Vagina (tissue), 2 donors: ENCODE data around the gene ESPN. TPM values are rescaled to one million over a fixed set of nuclear protein-coding genes. Genes with fewer than 3 reads are reported as not detected.

Source experiments
- DNase-seq, 2 donors: peaks; one replicate each; pipeline ENCODE4 v3.0.0-alpha.2; 2017; ENCODE audit errors: extremely low spot score in 2 of 2
- H3K27ac ChIP-seq: fragments of 200-600 bp; sonication (generic); one replicate; pipeline ENCODE4 v1.5.1; 2019
- H3K27me3 ChIP-seq: fragments of 200-600 bp; sonication (generic); one replicate; pipeline ENCODE4 v1.5.1; 2019
- H3K36me3 ChIP-seq, 2 donors: fragments of 200-600 bp; sonication (generic); one replicate each; pipeline ENCODE4 v1.5.1; 2017 to 2019
- H3K4me1 ChIP-seq: fragments of 200-600 bp; sonication (generic); one replicate; pipeline ENCODE4 v1.5.1; 2019
- H3K4me3 ChIP-seq, 2 donors: fragments of 200-600 bp; sonication (generic); 1 replicate in 1 of 2; 2 replicates in 1 of 2; pipeline ENCODE4 v1.5.1; 2016 to 2019
- H3K9me3 ChIP-seq: fragments of 200-600 bp; sonication (generic); one replicate; pipeline ENCODE4 v1.5.1; 2019
- POLR2A ChIP-seq, 2 donors: fragments of 450-650 bp; IDR thresholded peaks; one replicate each; pipeline ENCODE4 v1.6.1; 2017; ENCODE audit warnings: antibody characterized with exemption in 2 of 2, mild to moderate bottlenecking in 2 of 2, moderate library complexity in 2 of 2
- POLR2AphosphoS5 ChIP-seq, 2 donors: sonication (generic); formaldehyde crosslinking; IDR thresholded peaks; one replicate each; pipeline ENCODE4 v1.9.0; 2017; ENCODE audit warnings: antibody characterized with exemption in 2 of 2, mild to moderate bottlenecking in 2 of 2, low read depth in 1 of 2; ENCODE audit not compliant: insufficient read depth in 1 of 2
- intact Hi-C: fragments of 100-400 bp; cut with DNase I; formaldehyde crosslinking; loops from one replicate; pipeline ENCODE4 v1.15.1; 2023
- total RNA-seq: library from RNA; depleted of rRNA; stranded (reverse); fragments of >200 nt; gene quantifications from one replicate; pipeline ENCODE4 v1.2.3, GENCODE V29; 2016
- TF ChIP-seq, protein P1 (sequence below), 3 experiments: fragments of 450-650 bp in 2 of 3; fragments of 200-600 bp in 1 of 3; sonication (generic) in 1 of 3; IDR thresholded peaks; one replicate each; pipeline ENCODE4 v1.5.1; 2017 to 2019; ENCODE audit warnings: antibody characterized with exemption in 3 of 3, mild to moderate bottlenecking in 2 of 3, moderate library complexity in 2 of 3

Gene ESPN
- total RNA-seq, 1 donor from 2014 or later: 77.1 TPM

DNA sequence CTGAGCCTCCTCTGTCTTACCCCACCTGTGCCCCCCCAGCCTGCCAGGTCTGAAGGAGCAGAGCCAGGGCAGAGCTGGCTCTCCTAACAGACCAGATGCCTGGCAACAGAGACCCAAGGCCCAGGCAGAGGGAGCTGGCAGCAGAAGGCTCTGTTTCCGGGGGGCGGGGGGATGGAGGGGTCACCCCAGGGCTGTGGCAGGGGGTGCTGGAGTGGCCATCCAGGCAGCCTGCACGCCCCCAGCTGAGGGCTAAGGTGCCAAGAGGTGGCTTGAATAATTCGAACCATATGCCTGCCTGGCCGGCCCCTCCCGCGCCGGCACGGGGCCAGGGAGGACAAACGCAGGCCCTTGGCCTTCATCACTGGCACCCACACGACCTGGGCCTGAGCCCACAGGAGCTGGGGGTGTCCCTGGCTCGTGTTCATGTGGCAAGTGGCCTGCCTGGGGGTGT is 82.9 kb downstream of the ESPN start:
- Histone ChIP-seq H3K4me3 (no peak overlapping the region), H3K4me1 (no peaks in the 10 kb centered on the region), H3K27me3 (no peaks in the 10 kb centered on the region), H3K36me3 (no peaks in the 10 kb centered on the region), H3K27ac (no peak overlapping the region), H3K9me3 (no peaks in the 10 kb centered on the region)
- intact Hi-C loops: no loop called here
- DNase-seq: no peak
- TF ChIP-seq, protein P1, sequence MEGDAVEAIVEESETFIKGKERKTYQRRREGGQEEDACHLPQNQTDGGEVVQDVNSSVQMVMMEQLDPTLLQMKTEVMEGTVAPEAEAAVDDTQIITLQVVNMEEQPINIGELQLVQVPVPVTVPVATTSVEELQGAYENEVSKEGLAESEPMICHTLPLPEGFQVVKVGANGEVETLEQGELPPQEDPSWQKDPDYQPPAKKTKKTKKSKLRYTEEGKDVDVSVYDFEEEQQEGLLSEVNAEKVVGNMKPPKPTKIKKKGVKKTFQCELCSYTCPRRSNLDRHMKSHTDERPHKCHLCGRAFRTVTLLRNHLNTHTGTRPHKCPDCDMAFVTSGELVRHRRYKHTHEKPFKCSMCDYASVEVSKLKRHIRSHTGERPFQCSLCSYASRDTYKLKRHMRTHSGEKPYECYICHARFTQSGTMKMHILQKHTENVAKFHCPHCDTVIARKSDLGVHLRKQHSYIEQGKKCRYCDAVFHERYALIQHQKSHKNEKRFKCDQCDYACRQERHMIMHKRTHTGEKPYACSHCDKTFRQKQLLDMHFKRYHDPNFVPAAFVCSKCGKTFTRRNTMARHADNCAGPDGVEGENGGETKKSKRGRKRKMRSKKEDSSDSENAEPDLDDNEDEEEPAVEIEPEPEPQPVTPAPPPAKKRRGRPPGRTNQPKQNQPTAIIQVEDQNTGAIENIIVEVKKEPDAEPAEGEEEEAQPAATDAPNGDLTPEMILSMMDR (IDR thresholded peaks at IDR 0.05): no peak
- no peak for TF ChIP-seq POLR2AphosphoS5 (IDR thresholded peaks at IDR 0.05; ENCODE audit: insufficient read depth in 1 of 2, low read depth in 1 of 2)

DNA sequence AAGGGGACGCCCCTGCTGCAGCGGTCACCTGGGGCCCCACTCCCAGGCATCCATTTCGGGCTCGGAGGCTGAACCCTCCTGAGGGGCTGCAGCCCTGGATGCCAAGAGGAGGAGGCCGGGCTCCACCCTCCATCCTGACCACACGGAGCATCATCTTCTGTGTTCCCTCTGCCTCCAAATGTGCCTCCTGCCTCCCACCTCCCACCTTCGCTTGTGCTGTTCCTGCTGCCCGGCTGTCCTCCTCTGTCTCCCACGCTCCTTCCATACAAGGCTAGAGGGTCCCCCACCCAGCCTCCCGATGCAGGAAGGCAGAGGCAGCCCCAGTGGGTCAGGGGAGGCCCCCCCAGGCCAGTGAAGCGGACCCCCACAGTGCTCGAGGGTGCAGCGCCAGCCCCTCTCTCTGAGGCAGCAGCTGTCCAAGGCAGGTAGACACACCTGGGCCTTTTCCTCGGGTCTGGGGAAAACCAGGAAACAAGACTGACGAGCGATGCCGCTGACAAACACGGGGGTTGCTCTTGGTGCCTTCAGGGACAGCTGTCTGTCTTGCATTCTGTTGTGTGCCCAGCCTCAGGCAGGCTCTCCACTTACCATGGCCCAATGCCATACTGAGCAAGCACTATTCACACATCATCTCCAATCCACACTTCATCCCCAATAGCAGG is 83.7 kb downstream of the ESPN start:
- H3K4me1 ChIP-seq: no peaks in the 10 kb centered on the region
- H3K36me3 ChIP-seq: no peaks in the 10 kb centered on the region
- H3K9me3 ChIP-seq: no peaks in the 10 kb centered on the region
- no peak for DNase-seq
- H3K27me3 ChIP-seq: no peaks in the 10 kb centered on the region
- TF ChIP-seq POLR2AphosphoS5 (IDR thresholded peaks at IDR 0.05; ENCODE audit: insufficient read depth in 1 of 2, low read depth in 1 of 2): no peak
- no peak for TF ChIP-seq POLR2A (IDR thresholded peaks at IDR 0.05)
- TF ChIP-seq, protein P1 (IDR thresholded peaks at IDR 0.05): no peak
- no peak overlapping the region for H3K27ac ChIP-seq
- no peak overlapping the region for H3K4me3 ChIP-seq
- intact Hi-C loops: no loop called here

DNA sequence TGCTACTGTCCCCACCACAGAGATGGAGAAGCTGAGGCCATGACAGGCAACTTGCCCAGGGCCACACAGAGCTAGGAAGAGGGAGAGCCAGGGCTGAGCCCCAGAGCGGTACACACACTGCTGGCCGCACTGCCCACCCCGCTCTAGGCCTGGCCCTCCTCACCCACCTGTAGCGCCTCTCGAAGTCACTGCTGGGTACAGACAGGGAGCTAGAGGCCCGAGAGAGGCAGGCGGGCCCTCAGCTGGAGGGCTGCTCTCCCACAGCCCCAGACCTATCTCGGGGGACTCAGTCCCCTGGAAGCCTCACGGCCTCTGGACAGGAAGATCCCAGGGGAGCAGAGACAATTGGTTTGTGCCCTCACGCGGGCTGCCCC is 84.2 kb downstream of the ESPN start:
- TF ChIP-seq POLR2A (IDR thresholded peaks at IDR 0.05) (no peak), POLR2AphosphoS5 (IDR thresholded peaks at IDR 0.05; ENCODE audit: insufficient read depth in 1 of 2, low read depth in 1 of 2) (no peak)
- TF ChIP-seq, protein P1 (IDR thresholded peaks at IDR 0.05): no peak
- no peak overlapping the region for H3K27ac ChIP-seq
- no peaks in the 10 kb centered on the region for H3K36me3 ChIP-seq
- H3K4me1 ChIP-seq: no peaks in the 10 kb centered on the region
- H3K4me3 ChIP-seq: no peak overlapping the region
- H3K9me3 ChIP-seq: no peaks in the 10 kb centered on the region
- intact Hi-C loops: no loop called here
- no peaks in the 10 kb centered on the region for H3K27me3 ChIP-seq
- DNase-seq: no peak

DNA sequence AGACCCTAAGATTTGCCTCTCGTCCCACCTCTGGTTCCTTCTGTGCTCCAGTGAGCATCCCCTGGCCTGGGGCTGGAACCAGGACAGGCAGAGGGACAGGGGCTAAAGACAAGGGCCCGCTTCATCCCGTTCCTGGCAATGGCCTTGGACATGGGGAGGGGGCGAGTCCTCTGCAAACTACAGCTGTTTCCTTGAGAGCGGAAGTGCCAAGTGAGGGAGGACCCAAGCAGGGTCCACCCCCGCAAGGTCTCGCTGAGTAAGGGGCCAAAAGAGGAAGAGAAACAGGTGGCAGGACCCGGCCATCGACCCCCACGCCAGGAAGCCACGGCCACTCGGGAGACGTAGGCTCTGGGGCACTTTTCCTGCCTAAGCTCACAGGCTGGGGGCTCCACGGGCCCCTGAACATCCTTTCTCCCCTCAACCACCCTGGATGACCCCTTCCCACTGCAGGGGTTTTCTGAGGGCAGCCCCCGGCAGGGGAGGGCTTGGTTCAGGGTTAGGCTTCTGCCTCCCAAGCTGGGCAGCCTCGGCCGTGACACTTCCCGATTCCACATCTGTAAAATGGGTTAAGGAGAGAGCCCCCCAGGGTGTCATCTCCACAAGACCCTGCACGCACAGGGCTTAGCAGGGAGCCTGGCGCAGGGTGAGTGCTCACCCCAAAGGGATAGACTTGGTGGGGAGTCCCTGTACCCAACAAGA is 84.8 kb downstream of the ESPN start:
- Histone ChIP-seq H3K36me3 (no peaks in the 10 kb centered on the region), H3K27me3 (no peaks in the 10 kb centered on the region), H3K27ac (no peak overlapping the region), H3K9me3 (no peaks in the 10 kb centered on the region), H3K4me3 (no peak overlapping the region), H3K4me1 (no peaks in the 10 kb centered on the region)
- TF ChIP-seq, protein P1 (IDR thresholded peaks at IDR 0.05): no peak
- TF ChIP-seq POLR2A (IDR thresholded peaks at IDR 0.05) (no peak), POLR2AphosphoS5 (IDR thresholded peaks at IDR 0.05; ENCODE audit: insufficient read depth in 1 of 2, low read depth in 1 of 2) (no peak)
- intact Hi-C loops: no loop called here
- no peak for DNase-seq

DNA sequence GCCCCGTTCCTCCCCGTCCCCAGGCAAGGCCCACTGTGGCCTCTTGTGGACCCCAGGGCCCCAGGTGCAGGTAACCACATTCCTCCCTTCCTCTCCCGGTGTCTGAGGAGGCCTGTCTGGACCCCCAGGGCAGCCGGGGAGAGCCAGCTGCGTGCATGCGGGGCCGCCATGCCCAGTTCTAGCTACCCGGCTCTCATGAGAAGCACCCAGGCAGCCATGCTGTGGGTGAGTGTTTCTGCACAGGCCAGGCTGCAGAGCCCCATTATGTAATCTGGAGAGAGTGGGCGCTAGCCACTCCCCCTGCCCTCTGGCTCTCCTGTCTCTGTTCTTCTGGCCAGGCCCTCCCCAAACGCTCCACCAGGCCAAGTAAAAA is 85.3 kb downstream of the ESPN start:
- H3K4me3 ChIP-seq: no peak overlapping the region
- TF ChIP-seq, protein P1 (IDR thresholded peaks at IDR 0.05): no peak
- TF ChIP-seq POLR2A (IDR thresholded peaks at IDR 0.05): no peak
- TF ChIP-seq POLR2AphosphoS5 (IDR thresholded peaks at IDR 0.05; ENCODE audit: insufficient read depth in 1 of 2, low read depth in 1 of 2): no peak
- intact Hi-C loops: no loop called here
- no peaks in the 10 kb centered on the region for H3K36me3 ChIP-seq
- H3K4me1 ChIP-seq: no peaks in the 10 kb centered on the region
- no peak for DNase-seq
- H3K27ac ChIP-seq: no peak overlapping the region
- no peaks in the 10 kb centered on the region for H3K27me3 ChIP-seq
- no peaks in the 10 kb centered on the region for H3K9me3 ChIP-seq
